ENCODE data around the gene HOXC6.

Gene HOXC6

GRCh38 chr12:53988541-53989226 is 39.6 kb upstream of the HOXC6 start:
- Histone ChIP-seq H3K4me3 (peak overlapping the region; percentile 64 to 84), H3K4me1 (peaks cover 4 to 73% (median 55%) of the 10 kb centered on the region in 4 donors), H3K9me3 (no peaks in the 10 kb centered on the region), H3K27ac (peak overlapping the region; percentile 93 to 98), H3K36me3 (no peaks in the 10 kb centered on the region), H3K27me3 (no peaks in the 10 kb centered on the region)
- TF ChIP-seq CTCF (IDR thresholded peaks at IDR 0.05), result no peak
- intact Hi-C loops (cut with DNase I; ENCODE audit: low total_unique reads), result no loop called here
- DNase-seq, result no peak

GRCh38 chr12:53989227-53990113 is 38.8 kb upstream of the HOXC6 start:
- Histone ChIP-seq H3K27me3 (no peaks in the 10 kb centered on the region), H3K4me1 (peaks cover 5 to 71% (median 60%) of the 10 kb centered on the region in 4 donors), H3K4me3 (peak overlapping the region; percentile 64 to 84), H3K9me3 (no peaks in the 10 kb centered on the region), H3K27ac (peak overlapping the region; percentile 93 to 98), H3K36me3 (no peaks in the 10 kb centered on the region)
- TF ChIP-seq CTCF (IDR thresholded peaks at IDR 0.05), result peak; percentile 28 to 30
- intact Hi-C loops (cut with DNase I; ENCODE audit: low total_unique reads), result no loop called here
- DNase-seq, result no peak

GRCh38 chr12:53990311-53991076 is 37.7 kb upstream of the HOXC6 start:
- no peaks in the 10 kb centered on the region for H3K9me3 ChIP-seq
- no peaks in the 10 kb centered on the region for H3K36me3 ChIP-seq
- H3K4me1 ChIP-seq, result peaks cover 8 to 72% (median 61%) of the 10 kb centered on the region in 4 donors
- intact Hi-C loops (cut with DNase I; ENCODE audit: low total_unique reads), result no loop called here
- no peaks in the 10 kb centered on the region for H3K27me3 ChIP-seq
- H3K27ac ChIP-seq, result peak overlapping the region; percentile 93 to 98
- DNase-seq, result no peak
- H3K4me3 ChIP-seq, result peak overlapping the region; percentile 41 to 64
- peak in 1 of 2 experiments; percentile 9 for TF ChIP-seq CTCF (IDR thresholded peaks at IDR 0.05)

GRCh38 chr12:53991077-53991460 is 37.2 kb upstream of the HOXC6 start:
- H3K4me1 ChIP-seq, result peaks cover 8 to 73% (median 61%) of the 10 kb centered on the region in 4 donors
- H3K36me3 ChIP-seq, result no peaks in the 10 kb centered on the region
- H3K4me3 ChIP-seq, result peak overlapping the region; percentile 41 to 64
- intact Hi-C loops (cut with DNase I; ENCODE audit: low total_unique reads), result no loop called here
- peak overlapping the region; percentile 93 to 98 for H3K27ac ChIP-seq
- no peaks in the 10 kb centered on the region for H3K27me3 ChIP-seq
- no peaks in the 10 kb centered on the region for H3K9me3 ChIP-seq
- DNase-seq, result peak; percentile 88 to 89
- TF ChIP-seq CTCF (IDR thresholded peaks at IDR 0.05), result no peak

- peaks cover 8 to 76% (median 60%) of the 10 kb centered on the region in 4 donors for H3K4me1 ChIP-seq
- no peaks in the 10 kb centered on the region for H3K9me3 ChIP-seq
- intact Hi-C loops (cut with DNase I; ENCODE audit: low total_unique reads), result no loop called here
- H3K36me3 ChIP-seq, result no peaks in the 10 kb centered on the region
- peak overlapping the region; percentile 93 to 98 for H3K27ac ChIP-seq
- H3K4me3 ChIP-seq, result peak overlapping the region in 1 of 2 donors; percentile 64
- no peak for TF ChIP-seq CTCF (IDR thresholded peaks at IDR 0.05)
- DNase-seq, result no peak
- no peaks in the 10 kb centered on the region for H3K27me3 ChIP-seq
Measured at GRCh38 chr12:53992377-53992889, 35.8 kb upstream of the HOXC6 start.

Data from tibial artery (tissue), 4 donors.